SIG-M5 (cell line): ENCODE results near the gene UBR1.
"Not testable (repeated sequence)": the region's sequence is repeated elsewhere in the genome, so short reads cannot be mapped to it uniquely, and the experiment has no call there.

ENCODE experiments used
- DNase-seq: peaks from one replicate; lab custom pipeline; 2025; lab: John Stamatoyannopoulos, UW

The UBR1 gene

GRCh38 chr15:43105778-43106485 is at the start of gene UBR1:
Gene UBR1 (minus strand): TSS chr15:43106038. CDS start chr15:43106022, 16 bp downstream.
- DNase-seq, result peak; percentile 26

- no peak for DNase-seq
Measured at GRCh38 chr15:43153269-43153668, 47.4 kb upstream of the UBR1 start.

- DNase-seq, result no peak
Measured at GRCh38 chr15:43151688-43152087, 45.9 kb upstream of the UBR1 start.

- no peak for DNase-seq
Measured at GRCh38 chr15:43150191-43150929, 44.5 kb upstream of the UBR1 start.

GRCh38 chr15:43146184-43146583 is 40.3 kb upstream of the UBR1 start:
- DNase-seq, result no peak

GRCh38 chr15:43144512-43144911 is 38.7 kb upstream of the UBR1 start:
- no peak for DNase-seq

GRCh38 chr15:43143203-43143941 is 37.5 kb upstream of the UBR1 start:
- no peak for DNase-seq

- no peak for DNase-seq
Measured at GRCh38 chr15:43135351-43135750, 29.5 kb upstream of the UBR1 start.

GRCh38 chr15:43134157-43134635 is 28.4 kb upstream of the UBR1 start:
- DNase-seq, result no peak

GRCh38 chr15:43133430-43134156 is 27.8 kb upstream of the UBR1 start, which contains the start of gene TMEM62:
Gene TMEM62 (plus strand): TSS chr15:43133586. CDS start chr15:43133803, 217 bp downstream.
- DNase-seq, result peak; percentile 3

GRCh38 chr15:43132830-43133429 is 27.1 kb upstream of the UBR1 start:
- no peak for DNase-seq

- no peak for DNase-seq
Measured at GRCh38 chr15:43128980-43129335, 23.1 kb upstream of the UBR1 start.

- not testable (repeated sequence) for DNase-seq
Measured at GRCh38 chr15:43128174-43128979, 22.5 kb upstream of the UBR1 start.

GRCh38 chr15:43127752-43128151 is 21.9 kb upstream of the UBR1 start:
- no peak for DNase-seq

- DNase-seq, result no peak
Measured at GRCh38 chr15:43126356-43126755, 20.5 kb upstream of the UBR1 start.

GRCh38 chr15:43125100-43125661 is 19.3 kb upstream of the UBR1 start:
- DNase-seq, result no peak

- no peak for DNase-seq
Measured at GRCh38 chr15:43121863-43122262, 16.0 kb upstream of the UBR1 start.

GRCh38 chr15:43118829-43119228 is 13.0 kb upstream of the UBR1 start:
- DNase-seq, result no peak

GRCh38 chr15:43118286-43118685 is 12.4 kb upstream of the UBR1 start:
- no peak for DNase-seq

GRCh38 chr15:43111354-43111753 is 5.5 kb upstream of the UBR1 start:
- DNase-seq, result no peak
